ENCODE measurements around the gene UTS2R. TPM values are rescaled to one million over a fixed set of nuclear protein-coding genes. Genes with fewer than 3 reads are reported as not detected.
A peak's percentile ranks its signal among the peaks of the same experiment; 100 is the strongest.
"Not testable (repeated sequence)": the region's sequence is repeated elsewhere in the genome, so short reads cannot be mapped to it uniquely, and the experiment has no call there.

Gene UTS2R
- polyA plus RNA-seq, 3 donors, result not detected

DNA sequence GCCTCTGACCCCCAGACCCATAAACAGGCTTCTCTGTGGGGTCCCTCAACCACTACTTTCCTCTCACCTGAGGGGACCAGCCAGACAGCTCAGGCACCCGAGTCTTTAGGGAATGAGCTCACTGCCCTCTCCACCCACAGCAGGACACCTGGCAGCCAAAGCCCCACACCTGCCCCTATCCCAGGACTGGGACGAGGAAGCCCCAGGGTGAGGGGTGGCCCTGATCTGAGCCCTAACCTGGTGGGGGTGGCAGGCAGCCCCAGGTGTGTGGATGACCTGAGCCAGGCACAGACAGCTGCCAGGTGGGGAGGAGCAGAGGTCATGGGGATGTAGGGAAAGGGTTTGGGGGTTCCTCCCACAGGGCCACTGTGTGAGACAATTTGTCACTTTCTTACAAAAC is 14.2 kb upstream of the UTS2R start:
- H3K36me3 Mint-ChIP-seq, result no peaks in the 10 kb centered on the region
- no peak overlapping the region for H3K9ac ChIP-seq (ENCODE audit: insufficient read depth, low read length, poor library complexity, severe bottlenecking)

DNA sequence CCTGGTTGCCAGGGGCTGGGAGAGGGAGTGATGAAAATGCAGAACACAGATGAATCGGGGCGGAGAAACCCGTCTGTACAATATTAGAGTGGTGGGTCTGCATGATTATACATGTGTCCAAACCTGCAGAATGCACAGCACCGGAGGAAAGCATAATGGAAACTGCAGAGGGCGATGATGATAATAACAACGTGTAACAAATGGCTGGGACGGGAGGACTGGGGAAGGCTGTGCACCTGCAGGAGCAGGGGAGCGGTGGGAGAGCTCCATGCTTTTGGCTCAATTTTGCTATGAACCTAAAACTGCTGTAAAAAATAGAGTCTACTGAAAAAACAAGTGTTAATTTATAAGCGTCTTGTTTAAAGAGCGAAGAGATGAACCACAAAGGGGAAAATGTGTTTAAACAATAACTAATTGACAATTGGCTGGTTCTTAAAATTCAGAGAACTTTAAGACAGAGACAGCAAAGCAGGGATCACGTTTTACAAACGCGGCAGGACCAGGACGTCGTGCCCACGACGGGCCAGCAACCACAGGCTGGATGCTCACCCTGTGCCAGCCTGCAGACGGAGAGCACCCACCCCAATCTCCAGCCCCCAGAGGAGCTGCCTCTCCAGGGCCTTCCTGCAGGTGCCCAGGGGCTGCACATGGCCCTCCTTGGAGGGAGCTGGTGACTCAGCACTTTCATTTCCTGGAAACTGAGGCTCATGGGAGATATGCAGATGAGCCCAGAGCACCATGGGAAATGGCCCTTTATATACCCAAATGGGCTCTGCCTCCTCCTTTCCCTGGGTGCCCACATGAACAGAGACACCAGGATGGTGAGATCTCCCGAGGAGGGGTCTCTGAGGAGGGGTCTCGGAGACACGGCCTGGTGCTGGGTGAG is 12.9 kb upstream of the UTS2R start, which contains the start of gene TEX19:
TSS of gene TEX19 (plus strand) at position 783 of the 886 bp plus-strand sequence. CDS start 2,904 bp downstream, outside the sequence.
- Histone ChIP-seq H4K20me1 (ENCODE audit: insufficient read depth, low read length) (no peaks in the 10 kb centered on the region), H3K36me3 (replicated peaks in 1 of 2; ENCODE audit: control insufficient read depth in 1 of 2, insufficient read depth in 2 of 2, low read length in 2 of 2) (no peaks in the 10 kb centered on the region), H3K9me3 (replicated peaks in 1 of 2; ENCODE audit: control insufficient read depth in 1 of 2, insufficient read depth in 1 of 2, low read length in 2 of 2) (peaks cover 0 to 3% of the 10 kb centered on the region in 2 donors), H3K4me1 (ENCODE audit: control insufficient read depth in 1 of 2, insufficient read depth in 2 of 2, low read length in 2 of 2) (peaks cover 4% of the 10 kb centered on the region in 2 donors), H3K79me2 (ENCODE audit: insufficient read depth, low read length) (no peaks in the 10 kb centered on the region), H3K27ac (ENCODE audit: low read depth in 1 of 2, low read length in 2 of 2) (no peak within 1 kb of the TSS), H3K4me2 (replicated peaks; ENCODE audit: extremely low read depth, low read length, poor library complexity, severe bottlenecking) (no peak within 1 kb of the TSS), H3K27me3 (ENCODE audit: control insufficient read depth in 2 of 2, insufficient read depth in 2 of 2, low read length in 2 of 2) (no peaks in the 10 kb centered on the region), H3K4me3 (replicated peaks in 1 of 3; ENCODE audit: low read depth in 2 of 3, low read length in 3 of 3) (no peak within 1 kb of the TSS), H3K9ac (ENCODE audit: insufficient read depth, low read length, poor library complexity, severe bottlenecking) (no peak within 1 kb of the TSS), H2AFZ (ENCODE audit: insufficient read depth, low read depth, low read length, poor library complexity, severe bottlenecking) (no peak within 1 kb of the TSS)
- no peaks in the 10 kb centered on the region for H3K36me3 Mint-ChIP-seq
- H3K27ac Mint-ChIP-seq, result peak within 1 kb of the TSS in 2 of 7 donors; percentile 38 to 59
- TF ChIP-seq, protein P1, sequence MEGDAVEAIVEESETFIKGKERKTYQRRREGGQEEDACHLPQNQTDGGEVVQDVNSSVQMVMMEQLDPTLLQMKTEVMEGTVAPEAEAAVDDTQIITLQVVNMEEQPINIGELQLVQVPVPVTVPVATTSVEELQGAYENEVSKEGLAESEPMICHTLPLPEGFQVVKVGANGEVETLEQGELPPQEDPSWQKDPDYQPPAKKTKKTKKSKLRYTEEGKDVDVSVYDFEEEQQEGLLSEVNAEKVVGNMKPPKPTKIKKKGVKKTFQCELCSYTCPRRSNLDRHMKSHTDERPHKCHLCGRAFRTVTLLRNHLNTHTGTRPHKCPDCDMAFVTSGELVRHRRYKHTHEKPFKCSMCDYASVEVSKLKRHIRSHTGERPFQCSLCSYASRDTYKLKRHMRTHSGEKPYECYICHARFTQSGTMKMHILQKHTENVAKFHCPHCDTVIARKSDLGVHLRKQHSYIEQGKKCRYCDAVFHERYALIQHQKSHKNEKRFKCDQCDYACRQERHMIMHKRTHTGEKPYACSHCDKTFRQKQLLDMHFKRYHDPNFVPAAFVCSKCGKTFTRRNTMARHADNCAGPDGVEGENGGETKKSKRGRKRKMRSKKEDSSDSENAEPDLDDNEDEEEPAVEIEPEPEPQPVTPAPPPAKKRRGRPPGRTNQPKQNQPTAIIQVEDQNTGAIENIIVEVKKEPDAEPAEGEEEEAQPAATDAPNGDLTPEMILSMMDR (IDR thresholded peaks at IDR 0.05), result no peak
- H3K9me3 Mint-ChIP-seq, result peaks cover 0 to 6% (median 0%) of the 10 kb centered on the region in 7 donors
- peak within 1 kb of the TSS in 1 of 2 donors; percentile 46 for H3K4me3 Mint-ChIP-seq
- no peak for DNase-seq
- intact Hi-C loops (cut with micrococcal nuclease), result loop anchor here (5.0 to 10.0 kb wide), 2 partner anchors 204 to 416 kb away; no protein-coding TSS in a partner anchor
- peaks cover 6% of the 10 kb centered on the region for H3K4me1 Mint-ChIP-seq
- H3K27me3 Mint-ChIP-seq (ENCODE audit: low read depth in 3 of 3), result peaks cover 13 to 15% (median 15%) of the 10 kb centered on the region in 3 donors
- 59% methylated on average over 15 of the region's 21 CpGs for WGBS (ENCODE audit: insufficient coverage)

More for the DNA sequence above, 14.2 kb upstream of the UTS2R start:
- DNase-seq, result no peak
- intact Hi-C loops (cut with micrococcal nuclease), result loop anchor here (5.0 to 10.0 kb wide), 2 partner anchors 205 to 417 kb away; no protein-coding TSS in a partner anchor
- no peak overlapping the region for H3K27ac Mint-ChIP-seq
- no peaks in the 10 kb centered on the region for H3K36me3 ChIP-seq (replicated peaks in 1 of 2; ENCODE audit: control insufficient read depth in 1 of 2, insufficient read depth in 2 of 2, low read length in 2 of 2)
- 88% methylated on average over 1 of the region's 2 CpGs for WGBS (ENCODE audit: insufficient coverage)
- H3K4me1 Mint-ChIP-seq, result peaks cover 6% of the 10 kb centered on the region
- H3K79me2 ChIP-seq (ENCODE audit: insufficient read depth, low read length), result no peaks in the 10 kb centered on the region
- peaks cover 4% of the 10 kb centered on the region in 2 donors for H3K4me1 ChIP-seq (ENCODE audit: control insufficient read depth in 1 of 2, insufficient read depth in 2 of 2, low read length in 2 of 2)
- no peak overlapping the region for H3K4me2 ChIP-seq (replicated peaks; ENCODE audit: extremely low read depth, low read length, poor library complexity, severe bottlenecking)
- no peak overlapping the region for H3K4me3 ChIP-seq (replicated peaks in 1 of 3; ENCODE audit: low read depth in 2 of 3, low read length in 3 of 3)
- H3K9me3 Mint-ChIP-seq, result peaks cover 0 to 6% (median 0%) of the 10 kb centered on the region in 7 donors
- H3K4me3 Mint-ChIP-seq, result no peak overlapping the region
- TF ChIP-seq, protein P1 (IDR thresholded peaks at IDR 0.05), result no peak
- peaks cover 0 to 3% of the 10 kb centered on the region in 2 donors for H3K9me3 ChIP-seq (replicated peaks in 1 of 2; ENCODE audit: control insufficient read depth in 1 of 2, insufficient read depth in 1 of 2, low read length in 2 of 2)
- H3K27me3 Mint-ChIP-seq (ENCODE audit: low read depth in 3 of 3), result peaks cover 13 to 15% (median 15%) of the 10 kb centered on the region in 3 donors
- H3K27ac ChIP-seq (ENCODE audit: low read depth in 1 of 2, low read length in 2 of 2), result no peak overlapping the region
- H3K27me3 ChIP-seq (ENCODE audit: control insufficient read depth in 2 of 2, insufficient read depth in 2 of 2, low read length in 2 of 2), result no peaks in the 10 kb centered on the region
- H4K20me1 ChIP-seq (ENCODE audit: insufficient read depth, low read length), result no peaks in the 10 kb centered on the region
- H2AFZ ChIP-seq (ENCODE audit: insufficient read depth, low read depth, low read length, poor library complexity, severe bottlenecking), result no peak overlapping the region

DNA sequence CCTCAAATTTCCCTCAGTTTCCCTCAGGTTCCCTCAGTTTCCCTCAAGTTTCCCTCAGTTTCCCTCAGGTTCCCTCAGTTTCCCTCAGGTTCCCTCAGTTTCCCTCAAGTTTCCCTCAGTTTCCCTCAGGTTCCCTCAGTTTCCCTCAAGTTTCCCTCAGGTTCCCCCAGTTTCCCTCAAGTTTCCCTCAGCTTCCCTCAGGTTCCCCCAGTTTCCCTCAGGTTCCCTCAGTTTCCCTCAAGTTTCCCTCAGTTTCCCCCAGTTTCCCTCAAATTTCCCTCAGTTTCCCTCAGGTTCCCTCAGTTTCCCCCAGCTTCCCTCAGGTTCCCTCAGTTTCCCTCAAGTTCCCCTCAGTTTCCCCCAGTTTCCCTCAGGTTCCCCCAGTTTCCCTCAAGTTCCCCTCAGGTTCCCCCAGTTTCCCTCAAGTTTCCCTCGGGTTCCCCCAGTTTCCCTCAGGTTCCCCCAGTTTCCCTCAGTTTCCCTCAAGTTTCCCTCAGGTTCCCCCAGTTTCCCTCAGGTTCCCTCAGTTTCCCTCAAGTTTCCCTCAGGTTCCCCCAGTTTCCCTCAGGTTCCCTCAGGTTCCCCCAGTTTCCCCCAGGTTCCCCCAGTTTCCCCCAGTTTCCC is 12.0 kb upstream of the UTS2R start:
- not testable (repeated sequence) for H3K9me3 Mint-ChIP-seq; H3K27me3 ChIP-seq (ENCODE audit: control insufficient read depth in 2 of 2, insufficient read depth in 2 of 2, low read length in 2 of 2); H3K4me1 Mint-ChIP-seq; H3K4me3 ChIP-seq (replicated peaks in 1 of 3; ENCODE audit: low read depth in 2 of 3, low read length in 3 of 3); H4K20me1 ChIP-seq (ENCODE audit: insufficient read depth, low read length); H3K9me3 ChIP-seq (replicated peaks in 1 of 2; ENCODE audit: control insufficient read depth in 1 of 2, insufficient read depth in 1 of 2, low read length in 2 of 2); DNase-seq; H2AFZ ChIP-seq (ENCODE audit: insufficient read depth, low read depth, low read length, poor library complexity, severe bottlenecking); H3K4me1 ChIP-seq (ENCODE audit: control insufficient read depth in 1 of 2, insufficient read depth in 2 of 2, low read length in 2 of 2); H3K4me2 ChIP-seq (replicated peaks; ENCODE audit: extremely low read depth, low read length, poor library complexity, severe bottlenecking); H3K79me2 ChIP-seq (ENCODE audit: insufficient read depth, low read length); H3K27ac ChIP-seq (ENCODE audit: low read depth in 1 of 2, low read length in 2 of 2); H3K36me3 Mint-ChIP-seq; H3K9ac ChIP-seq (ENCODE audit: insufficient read depth, low read length, poor library complexity, severe bottlenecking); H3K36me3 ChIP-seq (replicated peaks in 1 of 2; ENCODE audit: control insufficient read depth in 1 of 2, insufficient read depth in 2 of 2, low read length in 2 of 2)
- peak overlapping the region in 1 of 7 donors; percentile 38 for H3K27ac Mint-ChIP-seq
- peak overlapping the region in 1 of 2 donors; percentile 46 for H3K4me3 Mint-ChIP-seq
- 71% methylated on average over 1 of the region's 1 CpG for WGBS (ENCODE audit: insufficient coverage)
- intact Hi-C loops (cut with micrococcal nuclease), result loop anchor here (5.0 to 10.0 kb wide), 2 partner anchors 203 to 415 kb away; no protein-coding TSS in a partner anchor
- H3K27me3 Mint-ChIP-seq (ENCODE audit: low read depth in 3 of 3), result peaks cover 15 to 16% (median 15%) of the 10 kb centered on the region in 3 donors

Measured in CD14-positive monocyte (primary cell).